ENCODE measurements around the gene SLC34A3.

Gene SLC34A3

DNA sequence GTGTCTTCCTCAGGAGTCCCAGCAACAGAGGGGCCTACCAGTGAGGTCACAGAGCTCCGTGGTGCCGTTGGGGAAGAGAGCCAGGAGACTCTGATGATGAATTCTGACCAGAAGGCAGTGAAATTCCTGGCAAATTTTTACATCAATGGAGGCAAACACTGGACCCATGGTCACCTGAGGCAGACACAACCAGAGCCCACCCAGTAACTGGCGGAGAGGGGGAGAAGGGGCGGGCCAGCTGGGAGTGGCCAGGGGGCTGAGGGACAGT lies 20.4 kb downstream of the SLC34A3 start, which contains the start of gene STPG3:
Gene STPG3 (plus strand): TSS at position 93 of the 268 bp plus-strand sequence. CDS start 1 bp downstream, at position 94.
- H3K4me3 ChIP-seq (replicated peaks; ENCODE audit: insufficient read depth, low read length) = no peak within 1 kb of the TSS
- no peak within 1 kb of the TSS for H3K27ac ChIP-seq (replicated peaks)
- no peak for DNase-seq (ENCODE audit: low read depth in 1 of 2, low spot score in 1 of 2)
- H3K27me3 ChIP-seq (ENCODE audit: insufficient read depth, poor library complexity, severe bottlenecking) = no peaks in the 10 kb centered on the region
- TF ChIP-seq SPI1 (IDR thresholded peaks at IDR 0.05; ENCODE audit: borderline replicate concordance, low read depth) (no peak), POLR2AphosphoS5 (IDR thresholded peaks at IDR 0.05; ENCODE audit: low read depth) (no peak)
- TF ChIP-seq, protein P1, sequence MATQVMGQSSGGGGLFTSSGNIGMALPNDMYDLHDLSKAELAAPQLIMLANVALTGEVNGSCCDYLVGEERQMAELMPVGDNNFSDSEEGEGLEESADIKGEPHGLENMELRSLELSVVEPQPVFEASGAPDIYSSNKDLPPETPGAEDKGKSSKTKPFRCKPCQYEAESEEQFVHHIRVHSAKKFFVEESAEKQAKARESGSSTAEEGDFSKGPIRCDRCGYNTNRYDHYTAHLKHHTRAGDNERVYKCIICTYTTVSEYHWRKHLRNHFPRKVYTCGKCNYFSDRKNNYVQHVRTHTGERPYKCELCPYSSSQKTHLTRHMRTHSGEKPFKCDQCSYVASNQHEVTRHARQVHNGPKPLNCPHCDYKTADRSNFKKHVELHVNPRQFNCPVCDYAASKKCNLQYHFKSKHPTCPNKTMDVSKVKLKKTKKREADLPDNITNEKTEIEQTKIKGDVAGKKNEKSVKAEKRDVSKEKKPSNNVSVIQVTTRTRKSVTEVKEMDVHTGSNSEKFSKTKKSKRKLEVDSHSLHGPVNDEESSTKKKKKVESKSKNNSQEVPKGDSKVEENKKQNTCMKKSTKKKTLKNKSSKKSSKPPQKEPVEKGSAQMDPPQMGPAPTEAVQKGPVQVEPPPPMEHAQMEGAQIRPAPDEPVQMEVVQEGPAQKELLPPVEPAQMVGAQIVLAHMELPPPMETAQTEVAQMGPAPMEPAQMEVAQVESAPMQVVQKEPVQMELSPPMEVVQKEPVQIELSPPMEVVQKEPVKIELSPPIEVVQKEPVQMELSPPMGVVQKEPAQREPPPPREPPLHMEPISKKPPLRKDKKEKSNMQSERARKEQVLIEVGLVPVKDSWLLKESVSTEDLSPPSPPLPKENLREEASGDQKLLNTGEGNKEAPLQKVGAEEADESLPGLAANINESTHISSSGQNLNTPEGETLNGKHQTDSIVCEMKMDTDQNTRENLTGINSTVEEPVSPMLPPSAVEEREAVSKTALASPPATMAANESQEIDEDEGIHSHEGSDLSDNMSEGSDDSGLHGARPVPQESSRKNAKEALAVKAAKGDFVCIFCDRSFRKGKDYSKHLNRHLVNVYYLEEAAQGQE (IDR thresholded peaks at IDR 0.05; ENCODE audit: insufficient replicate concordance, low read depth) = no peak

DNA sequence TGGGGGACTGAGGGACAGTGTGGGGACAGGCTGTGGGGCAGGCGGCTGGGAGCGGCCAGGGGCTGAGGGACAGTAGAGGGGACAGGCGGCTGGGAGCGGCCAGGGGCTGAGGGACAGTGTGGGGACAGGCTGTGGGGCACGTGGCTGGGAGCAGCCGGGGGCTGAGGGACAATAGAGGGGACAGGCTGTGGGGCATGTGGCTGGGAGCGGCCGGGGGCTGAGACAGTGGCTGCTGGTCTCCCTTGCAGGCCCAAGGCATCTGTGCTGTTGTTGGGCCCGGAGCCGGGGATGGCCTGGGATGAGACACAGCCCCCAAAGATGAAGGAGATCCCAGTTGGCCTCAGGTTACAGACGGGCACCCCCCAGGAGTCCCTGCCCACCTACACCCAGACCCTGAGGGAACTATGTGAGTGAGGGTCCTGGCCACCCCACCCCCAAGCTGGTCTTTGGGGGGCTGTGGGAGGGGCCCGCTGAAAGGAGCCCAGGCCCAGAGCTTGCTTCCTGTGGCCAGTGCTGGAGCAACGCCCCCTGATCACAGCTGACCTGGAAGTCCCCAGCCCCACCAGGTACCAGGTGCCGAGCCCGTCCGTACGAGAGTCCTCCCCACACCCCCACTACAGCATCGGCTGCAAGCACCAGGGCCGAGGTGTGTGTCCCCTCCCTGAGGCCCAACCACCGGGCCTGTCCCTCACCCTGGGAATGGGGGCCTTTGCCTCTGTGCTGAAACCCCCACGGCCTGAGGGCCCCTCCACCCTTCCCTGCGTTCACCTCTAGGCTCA lies 21.0 kb downstream of the SLC34A3 start:
- TF ChIP-seq, protein P1 (IDR thresholded peaks at IDR 0.05; ENCODE audit: insufficient replicate concordance, low read depth) = no peak
- TF ChIP-seq POLR2AphosphoS5 (IDR thresholded peaks at IDR 0.05; ENCODE audit: low read depth) (no peak), SPI1 (IDR thresholded peaks at IDR 0.05; ENCODE audit: borderline replicate concordance, low read depth) (no peak)
- TF ChIP-seq, protein P2, sequence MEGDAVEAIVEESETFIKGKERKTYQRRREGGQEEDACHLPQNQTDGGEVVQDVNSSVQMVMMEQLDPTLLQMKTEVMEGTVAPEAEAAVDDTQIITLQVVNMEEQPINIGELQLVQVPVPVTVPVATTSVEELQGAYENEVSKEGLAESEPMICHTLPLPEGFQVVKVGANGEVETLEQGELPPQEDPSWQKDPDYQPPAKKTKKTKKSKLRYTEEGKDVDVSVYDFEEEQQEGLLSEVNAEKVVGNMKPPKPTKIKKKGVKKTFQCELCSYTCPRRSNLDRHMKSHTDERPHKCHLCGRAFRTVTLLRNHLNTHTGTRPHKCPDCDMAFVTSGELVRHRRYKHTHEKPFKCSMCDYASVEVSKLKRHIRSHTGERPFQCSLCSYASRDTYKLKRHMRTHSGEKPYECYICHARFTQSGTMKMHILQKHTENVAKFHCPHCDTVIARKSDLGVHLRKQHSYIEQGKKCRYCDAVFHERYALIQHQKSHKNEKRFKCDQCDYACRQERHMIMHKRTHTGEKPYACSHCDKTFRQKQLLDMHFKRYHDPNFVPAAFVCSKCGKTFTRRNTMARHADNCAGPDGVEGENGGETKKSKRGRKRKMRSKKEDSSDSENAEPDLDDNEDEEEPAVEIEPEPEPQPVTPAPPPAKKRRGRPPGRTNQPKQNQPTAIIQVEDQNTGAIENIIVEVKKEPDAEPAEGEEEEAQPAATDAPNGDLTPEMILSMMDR (IDR thresholded peaks at IDR 0.05; ENCODE audit: insufficient read depth, low read length) = no peak
- Histone ChIP-seq H3K27ac (replicated peaks) (no peak overlapping the region), H3K4me3 (replicated peaks; ENCODE audit: insufficient read depth, low read length) (no peak overlapping the region), H3K27me3 (ENCODE audit: insufficient read depth, poor library complexity, severe bottlenecking) (no peaks in the 10 kb centered on the region)
- no peak for DNase-seq (ENCODE audit: low read depth in 1 of 2, low spot score in 1 of 2)

DNA sequence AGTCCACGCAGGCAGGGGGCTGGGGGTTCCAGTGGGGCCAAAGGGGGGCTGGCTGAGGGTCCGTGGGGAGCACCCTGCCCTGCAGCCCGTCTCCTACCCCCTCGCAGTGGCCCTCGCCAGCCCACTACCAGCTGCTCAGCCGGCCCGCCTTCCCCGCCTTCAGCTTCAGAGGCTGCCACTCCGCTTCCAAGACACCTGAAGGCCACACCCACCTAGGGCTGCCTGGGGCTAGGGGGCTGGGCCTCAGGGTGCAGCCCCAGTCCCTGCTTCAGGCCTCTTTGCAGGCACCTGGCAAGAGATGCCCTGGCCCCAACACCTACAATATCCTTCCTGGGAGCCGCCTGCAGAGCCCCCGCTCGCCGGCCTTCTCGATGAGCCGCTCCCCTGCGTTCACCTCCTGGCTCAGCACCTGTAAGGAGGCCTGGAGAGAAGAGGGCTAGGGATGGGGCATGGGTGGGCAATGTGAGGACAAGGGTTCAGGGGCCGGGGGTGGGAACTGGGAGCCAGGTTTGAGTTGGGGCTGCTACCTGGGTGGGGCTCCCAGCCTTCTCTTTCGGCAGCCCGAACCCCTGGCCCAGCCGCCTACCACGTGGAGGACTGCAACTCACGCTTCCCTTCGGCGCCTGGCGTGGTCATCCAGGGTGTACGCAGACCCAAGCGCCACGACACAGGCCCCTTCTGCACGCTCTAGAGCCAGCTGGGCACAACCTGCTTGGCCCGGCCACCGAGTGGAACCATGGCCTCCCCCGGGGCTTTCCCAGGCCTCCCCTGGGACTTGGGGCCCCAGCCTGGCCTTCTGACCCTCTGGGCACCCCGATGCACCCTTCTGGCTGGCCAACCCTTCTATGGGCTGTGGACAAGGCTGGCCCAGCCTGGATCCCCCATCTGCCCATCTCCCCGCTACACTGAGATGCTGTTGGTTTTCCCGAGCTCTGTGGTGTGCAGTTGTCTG lies 22.1 kb downstream of the SLC34A3 start:
- TF ChIP-seq, protein P2 (IDR thresholded peaks at IDR 0.05; ENCODE audit: insufficient read depth, low read length) = no peak
- no peak for DNase-seq (ENCODE audit: low read depth in 1 of 2, low spot score in 1 of 2)
- H3K27ac ChIP-seq (replicated peaks) = no peak overlapping the region
- H3K4me3 ChIP-seq (replicated peaks; ENCODE audit: insufficient read depth, low read length) = no peak overlapping the region
- H3K27me3 ChIP-seq (ENCODE audit: insufficient read depth, poor library complexity, severe bottlenecking) = no peaks in the 10 kb centered on the region

DNA sequence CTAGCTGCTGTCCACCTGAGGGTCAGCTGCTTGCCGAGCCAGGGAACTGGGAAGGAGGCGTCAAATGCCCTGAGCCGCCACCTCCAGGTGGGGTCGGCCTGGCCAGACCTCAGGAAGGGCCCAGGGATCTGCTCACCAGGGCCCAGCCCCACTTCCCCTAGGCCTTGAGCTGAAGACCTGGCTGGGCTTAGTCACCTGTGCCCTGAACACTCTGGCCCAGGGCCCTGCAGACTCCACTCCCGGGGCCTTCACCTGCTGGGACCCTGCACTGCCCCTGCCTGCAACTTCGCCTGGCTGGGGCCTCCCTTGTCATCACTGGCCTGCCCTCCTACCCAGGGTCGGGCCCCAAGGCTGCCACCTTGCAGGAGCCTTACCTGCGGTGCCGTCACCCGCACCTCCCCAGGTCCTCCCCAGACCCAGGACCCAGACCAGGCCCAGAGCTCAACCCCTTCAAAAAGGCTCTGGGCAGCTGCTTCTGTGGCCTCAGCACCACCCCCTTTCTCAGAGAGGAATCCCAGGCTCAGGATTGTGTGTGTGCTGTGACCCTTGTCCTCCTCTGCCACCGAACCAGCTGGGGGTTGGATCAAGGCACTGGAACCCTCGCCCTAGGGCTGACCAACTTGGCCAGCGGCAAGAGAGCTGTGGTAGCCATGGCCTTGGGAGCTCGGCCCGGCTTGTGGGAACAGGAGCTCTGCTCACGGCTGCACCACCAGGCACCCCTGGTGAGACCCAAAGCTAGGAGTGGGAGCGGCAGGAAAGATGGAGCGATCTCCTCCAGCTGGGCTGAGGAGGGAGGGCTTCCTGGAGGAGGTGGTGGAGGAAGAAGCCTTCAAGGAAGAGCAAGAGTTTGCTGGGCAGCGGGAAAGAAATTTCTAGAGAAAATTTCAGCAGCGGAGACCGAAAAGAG lies 23.3 kb downstream of the SLC34A3 start:
- TF ChIP-seq POLR2AphosphoS5 (IDR thresholded peaks at IDR 0.05; ENCODE audit: low read depth) (no peak), GABPA (IDR thresholded peaks at IDR 0.05; ENCODE audit: low read depth) (no peak), SPI1 (IDR thresholded peaks at IDR 0.05; ENCODE audit: borderline replicate concordance, low read depth) (no peak)
- TF ChIP-seq, protein P2 (IDR thresholded peaks at IDR 0.05; ENCODE audit: insufficient read depth, low read length) = no peak
- TF ChIP-seq, protein P1 (IDR thresholded peaks at IDR 0.05; ENCODE audit: insufficient replicate concordance, low read depth) = no peak
- no peak for DNase-seq (ENCODE audit: low read depth in 1 of 2, low spot score in 1 of 2)
- no peak overlapping the region for H3K27ac ChIP-seq (replicated peaks)
- H3K4me3 ChIP-seq (replicated peaks; ENCODE audit: insufficient read depth, low read length) = peak overlapping the region; percentile 96
- no peaks in the 10 kb centered on the region for H3K27me3 ChIP-seq (ENCODE audit: insufficient read depth, poor library complexity, severe bottlenecking)

Data from HL-60 (cell line).